K562 (cell line): ENCODE results near the gene AGMO. TPM values are rescaled to one million over a fixed set of nuclear protein-coding genes. Genes with fewer than 3 reads are reported as not detected.

Experiments used
- ATAC-seq: fragments of 200-7000 bp; cut with Tn5 transposase; 3 replicates; pipeline ENCODE4 v1.9.1; 2020; ENCODE audit warnings: moderate library complexity
- BruUV-seq: library from RNA; stranded (reverse); fragments of 400-500 nt; replicated peaks from 2 replicates; lab custom pipeline; 2021; lab: Mats Ljungman, UMichigan
- CTCF ChIA-PET: fragments of 300-600 bp; formaldehyde crosslinking; extraction: SDS; loops from one replicate; lab custom pipeline; 2021; ENCODE audit warnings: low intra/inter-chr PET ratio; lab: Yijun Ruan, JAX
- POLR2A ChIA-PET: fragments of 300-600, 350-650 bp; sonication (Branson Sonifier 250); formaldehyde crosslinking; extraction: SDS; loops from one replicate; lab custom pipeline; 2021; ENCODE audit warnings: antibody characterized with exemption, inconsistent platforms; lab: Yijun Ruan, JAX
- DNase-seq, 4 experiments: peaks; one replicate each; pipeline versions ENCODE4 v3.0.0 to v3.0.0-alpha.2; 2011 to 2018; ENCODE audit warnings: low spot score in 3 of 4, mixed read lengths in 3 of 4; ENCODE audit errors: extremely low read depth in 1 of 4
- FAIRE-seq: peaks from 2 replicates; lab custom pipeline; 2011; peaks lifted over from hg19 to GRCh38; lab: Jason Lieb, UNC
- H2AFZ ChIP-seq: 2 replicates; pipeline ENCODE4 v1.6.0; 2011; ENCODE audit warnings: low read depth, low read length, control low read depth, inconsistent platforms
- H3K27ac ChIP-seq: fragments of 200-600 bp; 3 replicates; pipeline ENCODE4 v1.8.0; 2011; ENCODE audit warnings: low read depth, mild to moderate bottlenecking, control low read depth, inconsistent platforms, low read length, moderate library complexity, mixed read lengths; ENCODE audit errors: extremely low read depth
- H3K27me3 ChIP-seq, 2 experiments: fragments of 300-600 bp in 1 of 2; 2 replicates in 1 of 2; 3 replicates in 1 of 2; pipeline versions ENCODE4 v1.6.0 to v1.8.0; 2011; ENCODE audit warnings: inconsistent platforms in 2 of 2, low read length in 2 of 2, mild to moderate bottlenecking in 1 of 2, mixed read lengths in 1 of 2, moderate library complexity in 1 of 2; ENCODE audit not compliant: control insufficient read depth in 2 of 2, insufficient read depth in 2 of 2
- H3K36me3 ChIP-seq: fragments of 300-600 bp; 3 replicates; pipeline ENCODE4 v1.8.0; 2011; ENCODE audit warnings: mild to moderate bottlenecking, low read length, inconsistent platforms; ENCODE audit not compliant: control insufficient read depth, insufficient read depth
- H3K4me1 ChIP-seq, 2 experiments: fragments of 200-600 bp in 1 of 2; replicated peaks in 1 of 2; 2 replicates in 1 of 2; 3 replicates in 1 of 2; pipeline versions ENCODE4 v1.5.1 to v1.8.0; 2011; ENCODE audit warnings: inconsistent platforms in 2 of 2, low read length in 2 of 2, mild to moderate bottlenecking in 1 of 2, mixed read lengths in 1 of 2, moderate library complexity in 1 of 2; ENCODE audit not compliant: control insufficient read depth in 2 of 2, insufficient read depth in 2 of 2
- H3K4me2 ChIP-seq: 2 replicates; pipeline ENCODE4 v1.6.1; 2011; ENCODE audit warnings: low read length, control low read depth, inconsistent platforms, mixed read lengths; ENCODE audit not compliant: insufficient read depth
- H3K4me3 ChIP-seq: fragments of 200-600 bp; sonication (generic), shearing (Covaris generic); 2 replicates; pipeline ENCODE4 v1.5.1; 2016; ENCODE audit warnings: control low read depth, inconsistent platforms
- H3K79me2 ChIP-seq: fragments of 200-600 bp; 3 replicates; pipeline ENCODE4 v1.8.0; 2011; ENCODE audit warnings: low read length, inconsistent platforms; ENCODE audit not compliant: control insufficient read depth, insufficient read depth
- H3K9ac ChIP-seq, 2 experiments: 2 replicates each; pipeline versions ENCODE4 v1.6.0 to v1.6.1; 2011; ENCODE audit warnings: low read depth in 2 of 2, low read length in 2 of 2, control low read depth in 1 of 2, inconsistent platforms in 1 of 2, mild to moderate bottlenecking in 1 of 2, mixed read lengths in 1 of 2; ENCODE audit not compliant: insufficient read depth in 1 of 2
- H3K9me1 ChIP-seq: one replicate; pipeline ENCODE4 v1.6.0; 2011; ENCODE audit warnings: inconsistent platforms, mild to moderate bottlenecking, low read length, moderate library complexity; ENCODE audit not compliant: control insufficient read depth, insufficient read depth
- H3K9me3 ChIP-seq: replicated peaks from 2 replicates; pipeline ENCODE4 v1.5.1; 2011; ENCODE audit warnings: low read depth, low read length, inconsistent platforms; ENCODE audit not compliant: control insufficient read depth, insufficient read depth
- H4K20me1 ChIP-seq: replicated peaks from 2 replicates; pipeline ENCODE4 v1.6.1; 2011; ENCODE audit warnings: low read length, inconsistent platforms, mixed read lengths; ENCODE audit not compliant: control insufficient read depth, insufficient read depth
- CREBBP ChIP-seq: IDR thresholded peaks from one replicate; pipeline ENCODE4 v1.6.1; 2012; ENCODE audit warnings: low read depth, mild to moderate bottlenecking, control low read depth, inconsistent platforms, low read length
- DDX20 ChIP-seq: fragments of 450-650 bp; IDR thresholded peaks from 2 replicates; pipeline ENCODE4 v1.6.1; 2016; ENCODE audit warnings: missing genetic modification characterization, low read depth, mild to moderate bottlenecking, missing compliant biosample characterization, moderate library complexity
- DPF2 ChIP-seq: fragments of 450-650 bp; IDR thresholded peaks from 2 replicates; pipeline ENCODE4 v1.6.1; 2016
- EWSR1 ChIP-seq: fragments of 450-650 bp; IDR thresholded peaks from 2 replicates; pipeline ENCODE4 v1.6.1; 2018; ENCODE audit warnings: borderline replicate concordance, mild to moderate bottlenecking, low read depth, moderate library complexity; ENCODE audit not compliant: partially characterized antibody
- HNRNPL ChIP-seq: fragments of 200-400 bp; formaldehyde crosslinking; IDR thresholded peaks from 2 replicates; pipeline ENCODE4 v1.6.1; 2017; ENCODE audit warnings: low read depth, mild to moderate bottlenecking, low read length
- KLF13 ChIP-seq: fragments of 450-650 bp; IDR thresholded peaks from 2 replicates; pipeline ENCODE4 v1.6.1; 2016; ENCODE audit warnings: missing genetic modification characterization, low read depth, mild to moderate bottlenecking, missing compliant biosample characterization, moderate library complexity, borderline replicate concordance
- SAP30 ChIP-seq: fragments of 200-600 bp; sonication (generic); IDR thresholded peaks from 2 replicates; pipeline ENCODE4 v1.6.1; 2012; ENCODE audit warnings: borderline replicate concordance, low read depth, mild to moderate bottlenecking, moderate library complexity, low read length, control low read depth, inconsistent platforms; ENCODE audit not compliant: insufficient read depth, poor library complexity, severe bottlenecking
- SP2 ChIP-seq: IDR thresholded peaks from 2 replicates; pipeline ENCODE4 v1.6.1; 2011; ENCODE audit warnings: mild to moderate bottlenecking, low read depth, low read length, moderate library complexity; ENCODE audit not compliant: poor library complexity, severe bottlenecking; ENCODE audit errors: extremely low read depth
- SREBF2 ChIP-seq: sonication (generic); formaldehyde crosslinking; IDR thresholded peaks from 2 replicates; pipeline ENCODE4 v1.4.0; 2020; ENCODE audit warnings: mild to moderate bottlenecking, missing genetic modification reagents
- STAG1 ChIP-seq: sonication (generic); formaldehyde crosslinking; IDR thresholded peaks from 2 replicates; pipeline ENCODE4 v1.5.0; 2020; ENCODE audit warnings: missing genetic modification reagents, borderline replicate concordance
- ZNF121 ChIP-seq: sonication (generic); formaldehyde crosslinking; conservative IDR thresholded peaks from 2 replicates; pipeline ENCODE4 v1.8.0; 2022; ENCODE audit warnings: missing genetic modification reagents
- ZNF253 ChIP-seq: fragments of 250-450 bp; sonication (Bioruptor Pico); conservative IDR thresholded peaks from 2 replicates; pipeline ENCODE4 v1.6.1; 2021; ENCODE audit warnings: mild to moderate bottlenecking
- WGBS: fragments of 100-300 bp; shearing (Covaris generic); methylation state at CpG from one replicate; pipeline ENCODE4 v1.1.6; 2016; ENCODE audit warnings: low coverage, mixed read lengths; ENCODE audit not compliant: insufficient coverage; ENCODE audit errors: missing lambda C conversion rate; 5-methylcytosine and 5-hydroxymethylcytosine counted together
- in situ Hi-C: fragments of 300-500 bp; cut with MboI; formaldehyde crosslinking; loops from 4 replicates; pipeline ENCODE4 v1.15.0; 2018; ENCODE audit warnings: inconsistent platforms, mixed read lengths
- intact Hi-C: fragments of 100-400 bp; cut with micrococcal nuclease; formaldehyde crosslinking; loops from 2 replicates; pipeline ENCODE4 v1.14.2; 2022
- polyA plus RNA-seq, 8 experiments: library from polyadenylated mRNA; depleted of rRNA in 4 of 8; stranded (reverse) in 5 of 8; unstranded in 3 of 8; fragments of >200 nt; fragmentation: Nextera tagmentation in 2 of 8; fragmentation: Illumina TruSeq in 1 of 8; extraction: Ambion mirVana in 2 of 8; extraction: Trizol in 1 of 8; gene quantifications; 2 replicates each; pipeline versions ENCODE4 v1.2.1 to v1.2.3, GENCODE V29; 2011 to 2014; ENCODE audit warnings: inconsistent platforms in 1 of 8, missing spikeins in 1 of 8
- total RNA-seq, 7 experiments: library from RNA; depleted of rRNA in 6 of 7; stranded (reverse); fragments of >200 nt in 6 of 7; fragmentation: Illumina TruSeq in 2 of 7; extraction: Trizol in 2 of 7; gene quantifications; 2 replicates each; pipeline versions ENCODE4 v1.2.1 to v1.2.3, GENCODE V29; 2011 to 2021; ENCODE audit warnings: low replicate concordance in 1 of 7
- TF ChIP-seq, protein P1 (sequence below), 2 experiments: fragments of 450-650 bp; IDR thresholded peaks; 2 replicates each; pipeline ENCODE4 v1.6.1; 2016

AGMO gene
- total and polyA plus RNA-seq, 9 of the 15 experiments (the other 6 are each of a cell fraction or from before 2014, with no cell fraction given), result 0.30 to 1.4 (median 0.69) TPM; not detected in 1

DNA sequence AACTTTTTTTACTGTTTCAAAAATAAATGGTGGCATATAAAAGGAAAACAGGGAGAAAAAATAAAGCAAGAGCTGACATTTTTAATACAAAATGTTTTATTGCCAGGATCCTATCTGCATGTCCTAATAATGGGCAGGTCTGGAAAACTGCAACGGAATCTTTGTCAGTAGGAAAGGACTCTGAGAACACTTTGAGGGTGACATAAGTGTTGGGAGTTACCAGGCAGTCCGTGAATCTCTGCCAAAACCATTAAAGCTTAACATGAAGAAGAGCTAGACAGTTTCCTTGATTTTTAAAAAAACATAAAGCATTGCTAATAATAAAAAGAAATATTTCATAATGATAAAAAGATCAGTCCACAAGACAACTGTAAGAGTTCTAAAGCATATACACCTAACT is 80.7 kb downstream of the AGMO start:
- WGBS, result 0% methylated on average over 2 of the region's 2 CpGs
- no peak for DNase-seq
- Histone ChIP-seq H3K4me2 (no peak overlapping the region), H3K4me3 (no peak overlapping the region), H3K27me3 (no peaks in the 10 kb centered on the region), H3K9me3 (0 out of 2 replicates have a peak, but pooled peaks cover 2% of the 10 kb centered on the region), H3K9me1 (no peaks in the 10 kb centered on the region), H3K79me2 (no peaks in the 10 kb centered on the region), H3K27ac (no peak overlapping the region), H4K20me1 (no peaks in the 10 kb centered on the region), H3K36me3 (no peaks in the 10 kb centered on the region), H3K9ac (no peak overlapping the region), H3K4me1 (no peaks in the 10 kb centered on the region), H2AFZ (no peak overlapping the region)
- CTCF ChIA-PET, result no interaction called here
- no peak for FAIRE-seq
- in situ Hi-C loops, result no loop called here
- POLR2A ChIA-PET, result no interaction called here
- no TSS peak for BruUV-seq
- intact Hi-C loops, result no loop called here
- no peak for TF ChIP-seq DPF2
- no peak for TF ChIP-seq EWSR1
- TF ChIP-seq ZNF121 (CRISPR knock-in tag), result no peak
- no peak for TF ChIP-seq ZNF253 (CRISPR knock-in tag)
- TF ChIP-seq HNRNPL, result no peak
- TF ChIP-seq, protein P1, sequence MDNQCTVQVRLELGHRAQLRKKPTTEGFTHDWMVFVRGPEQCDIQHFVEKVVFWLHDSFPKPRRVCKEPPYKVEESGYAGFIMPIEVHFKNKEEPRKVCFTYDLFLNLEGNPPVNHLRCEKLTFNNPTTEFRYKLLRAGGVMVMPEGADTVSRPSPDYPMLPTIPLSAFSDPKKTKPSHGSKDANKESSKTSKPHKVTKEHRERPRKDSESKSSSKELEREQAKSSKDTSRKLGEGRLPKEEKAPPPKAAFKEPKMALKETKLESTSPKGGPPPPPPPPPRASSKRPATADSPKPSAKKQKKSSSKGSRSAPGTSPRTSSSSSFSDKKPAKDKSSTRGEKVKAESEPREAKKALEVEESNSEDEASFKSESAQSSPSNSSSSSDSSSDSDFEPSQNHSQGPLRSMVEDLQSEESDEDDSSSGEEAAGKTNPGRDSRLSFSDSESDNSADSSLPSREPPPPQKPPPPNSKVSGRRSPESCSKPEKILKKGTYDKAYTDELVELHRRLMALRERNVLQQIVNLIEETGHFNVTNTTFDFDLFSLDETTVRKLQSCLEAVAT (IDR thresholded peaks at IDR 0.05), result no peak
- no peak for TF ChIP-seq DDX20 (tag)
- TF ChIP-seq SREBF2, result no peak
- TF ChIP-seq CREBBP, result no peak
- TF ChIP-seq STAG1 (CRISPR knock-in tag), result no peak
- TF ChIP-seq SP2, result no peak
- TF ChIP-seq SAP30, result no peak
- no peak for TF ChIP-seq KLF13 (tag)
- ATAC-seq, result no peak
